Suppressor macrophage treated with lipopolysaccharide for 4 hours (primary cell): ENCODE data around the gene SUMF1.

ENCODE experiments used
- DNase-seq: peaks from one replicate; pipeline ENCODE4 v3.0.0-alpha.2; 2020

Gene SUMF1

GRCh38 chr3:4375911-4376310, 91.2 kb downstream of the SUMF1 start:
- DNase-seq: no peak

DNA sequence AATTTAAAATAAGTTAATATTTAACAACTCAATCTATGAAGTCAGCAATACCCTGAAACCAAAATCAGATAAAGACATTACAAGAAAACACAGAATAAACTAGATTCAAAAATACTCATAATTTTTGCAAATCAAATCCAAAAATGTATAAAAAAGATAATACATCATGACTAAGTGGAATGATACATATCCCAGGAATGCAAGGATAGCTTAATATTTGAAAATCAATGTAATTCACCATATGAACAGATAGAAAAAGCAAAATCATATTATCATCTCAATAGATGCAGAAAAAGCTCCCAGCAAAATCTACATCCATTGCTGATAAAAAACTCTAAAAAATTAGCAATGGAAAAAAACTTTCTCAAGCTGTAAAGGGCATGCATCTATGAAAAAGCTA, 93.4 kb downstream of the SUMF1 start:
- no peak for DNase-seq

DNA sequence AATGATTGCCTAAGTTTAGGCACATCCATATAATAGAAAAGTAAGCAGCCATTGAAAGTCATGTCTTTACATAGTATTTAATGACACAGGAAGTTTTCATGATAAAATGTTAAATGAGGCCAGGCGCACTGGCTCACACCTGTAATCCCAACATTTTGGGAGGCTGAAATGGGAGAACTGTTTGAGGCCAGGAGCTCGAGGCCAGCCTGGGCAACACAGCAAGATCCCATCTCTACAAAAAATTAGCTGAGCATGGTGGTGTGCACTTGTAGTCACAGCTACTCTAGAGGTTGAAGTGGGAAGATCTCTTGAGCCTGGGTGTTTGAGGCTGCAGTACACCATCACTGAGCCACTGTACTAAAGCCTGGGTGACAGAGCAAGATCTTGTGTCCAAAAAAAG, 104.5 kb downstream of the SUMF1 start:
- DNase-seq: no peak

GRCh38 chr3:4360817-4361216, 106.3 kb downstream of the SUMF1 start:
- DNase-seq: no peak

GRCh38 chr3:4359805-4360502, 107.1 kb downstream of the SUMF1 start:
- DNase-seq: no peak

- no peak for DNase-seq
These were observed 108.8 kb downstream of the SUMF1 start for GRCh38 chr3:4358273-4358672.

DNA sequence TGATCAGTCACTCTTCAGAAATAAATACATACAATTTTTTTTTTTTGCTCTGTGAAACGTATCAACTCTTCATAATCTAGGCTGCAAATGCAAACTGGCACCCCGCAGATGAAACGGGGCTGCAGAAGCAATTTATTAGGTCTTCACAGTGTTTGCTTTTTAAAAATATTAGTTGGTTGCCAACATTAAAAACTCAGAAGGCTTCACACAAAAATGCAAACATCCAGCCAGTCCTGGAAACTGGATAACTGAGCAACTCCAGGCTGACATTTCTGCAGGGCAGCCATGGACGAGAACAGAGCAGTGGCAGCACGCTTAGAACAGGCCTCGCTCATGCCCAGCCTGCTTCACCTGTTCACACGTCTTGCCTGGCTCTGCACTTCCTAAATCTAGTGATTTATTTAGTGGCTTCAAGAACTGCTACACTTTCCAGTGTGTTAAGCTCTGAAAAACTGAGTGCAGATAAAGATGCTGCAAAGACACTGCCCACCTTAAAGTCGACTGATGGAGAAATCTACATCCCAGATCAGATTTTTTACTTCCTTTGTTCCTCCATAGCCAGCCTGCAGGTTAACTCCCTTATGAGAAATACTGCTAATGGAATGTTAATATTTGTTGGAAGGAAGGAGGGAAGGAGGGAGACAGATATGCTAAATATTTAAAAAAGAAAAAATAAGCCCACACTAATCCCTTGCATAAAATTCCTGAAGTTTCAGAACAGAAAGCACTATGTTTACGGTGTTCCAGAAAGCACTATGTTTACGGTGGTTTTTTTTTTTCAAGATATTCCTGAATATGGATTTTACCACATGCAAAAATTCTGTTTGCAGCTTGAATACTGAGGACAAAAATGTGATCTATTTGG, 110.3 kb downstream of the SUMF1 start:
- DNase-seq: no peak

- DNase-seq: no peak
These were observed 110.9 kb downstream of the SUMF1 start for GRCh38 chr3:4356220-4356540.

GRCh38 chr3:4355401-4356219, 111.5 kb downstream of the SUMF1 start:
- DNase-seq: no peak

- DNase-seq: no peak
These were observed 115.2 kb downstream of the SUMF1 start for GRCh38 chr3:4351872-4352271.

DNA sequence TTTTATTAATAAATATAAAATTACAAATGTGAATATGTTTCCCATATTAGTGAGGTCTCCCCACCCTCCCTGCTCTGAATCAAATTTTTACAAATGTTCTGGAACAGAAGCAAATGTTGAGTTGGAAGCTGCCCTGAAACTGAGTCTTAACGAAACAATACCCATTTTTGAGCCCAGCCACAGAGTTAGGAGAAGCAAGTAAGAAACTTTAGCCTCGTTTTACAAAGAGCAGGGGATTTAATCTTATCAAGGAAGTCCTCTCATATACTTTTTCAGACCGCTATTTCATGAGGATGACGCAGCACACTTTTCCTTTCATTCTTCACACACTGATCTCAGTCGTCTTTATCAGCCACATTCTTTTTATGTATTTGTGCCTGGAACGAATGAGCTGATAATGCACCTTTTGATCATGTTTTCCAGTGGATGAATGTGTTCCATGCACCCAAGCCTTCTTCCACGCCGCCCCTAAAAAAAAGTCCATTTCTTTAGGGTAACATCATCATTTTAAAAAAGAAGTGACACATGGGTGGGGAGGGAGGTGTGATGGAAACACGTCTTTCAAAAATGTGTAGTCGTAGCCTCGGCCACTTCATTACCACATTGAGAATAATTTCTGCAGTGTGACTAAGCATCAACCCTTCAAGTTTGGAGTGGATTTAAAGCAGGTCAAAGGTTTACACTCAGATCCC, 115.8 kb downstream of the SUMF1 start:
- peak; percentile 70 for DNase-seq

DNA sequence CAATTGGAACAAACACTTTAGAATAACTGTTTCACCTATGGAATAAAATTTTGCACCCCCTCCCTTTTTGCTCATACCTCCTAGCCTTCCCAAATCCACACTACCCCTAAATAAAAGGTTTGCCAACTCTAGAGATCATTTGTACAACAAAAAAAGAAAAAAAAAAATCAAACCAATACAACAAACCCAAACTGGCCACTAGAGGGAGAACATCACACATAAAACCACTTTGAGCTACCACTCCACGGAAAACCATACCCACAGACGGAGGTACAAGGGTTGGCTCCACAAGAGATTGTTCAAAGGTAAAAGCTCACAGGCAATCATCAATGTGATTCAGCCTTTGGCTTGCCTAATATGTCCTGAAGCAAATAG, 116.3 kb downstream of the SUMF1 start:
- peak; percentile 83 for DNase-seq

DNA sequence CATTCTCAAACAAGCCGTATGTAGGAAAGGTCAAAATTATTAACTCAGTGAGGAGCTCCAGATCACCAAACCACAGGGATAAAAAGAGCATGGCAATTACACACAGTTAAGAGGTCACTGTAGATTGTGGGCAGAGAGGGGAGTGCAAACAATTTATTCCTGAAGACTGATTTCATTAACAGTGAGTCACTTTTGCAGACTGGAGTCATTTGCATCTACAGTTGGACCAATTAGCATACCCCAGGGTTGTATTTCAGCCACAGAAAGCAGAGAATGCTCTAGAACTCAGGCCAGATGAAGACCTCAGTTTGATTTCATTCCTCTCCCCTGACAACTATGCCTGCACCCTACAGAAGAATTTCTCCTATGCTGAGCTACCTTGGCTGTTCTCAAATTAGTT, 123.8 kb downstream of the SUMF1 start:
- DNase-seq: no peak

DNA sequence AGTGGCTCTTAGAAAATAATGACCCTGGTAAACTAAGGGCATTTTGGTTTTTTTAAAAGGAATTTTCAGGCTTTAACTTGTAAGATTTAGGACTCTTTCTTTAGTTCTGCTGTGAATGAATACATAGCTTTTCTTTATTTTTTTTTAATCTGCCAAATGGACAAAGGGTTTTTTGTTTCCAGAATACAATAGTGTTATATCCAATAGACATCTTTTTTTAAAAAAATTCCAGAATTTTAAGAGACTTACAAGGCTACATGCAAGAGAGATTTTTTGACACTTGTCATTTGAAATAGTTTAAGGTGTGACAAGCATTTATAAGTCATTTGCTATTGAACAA, 125.8 kb downstream of the SUMF1 start:
- DNase-seq: no peak

DNA sequence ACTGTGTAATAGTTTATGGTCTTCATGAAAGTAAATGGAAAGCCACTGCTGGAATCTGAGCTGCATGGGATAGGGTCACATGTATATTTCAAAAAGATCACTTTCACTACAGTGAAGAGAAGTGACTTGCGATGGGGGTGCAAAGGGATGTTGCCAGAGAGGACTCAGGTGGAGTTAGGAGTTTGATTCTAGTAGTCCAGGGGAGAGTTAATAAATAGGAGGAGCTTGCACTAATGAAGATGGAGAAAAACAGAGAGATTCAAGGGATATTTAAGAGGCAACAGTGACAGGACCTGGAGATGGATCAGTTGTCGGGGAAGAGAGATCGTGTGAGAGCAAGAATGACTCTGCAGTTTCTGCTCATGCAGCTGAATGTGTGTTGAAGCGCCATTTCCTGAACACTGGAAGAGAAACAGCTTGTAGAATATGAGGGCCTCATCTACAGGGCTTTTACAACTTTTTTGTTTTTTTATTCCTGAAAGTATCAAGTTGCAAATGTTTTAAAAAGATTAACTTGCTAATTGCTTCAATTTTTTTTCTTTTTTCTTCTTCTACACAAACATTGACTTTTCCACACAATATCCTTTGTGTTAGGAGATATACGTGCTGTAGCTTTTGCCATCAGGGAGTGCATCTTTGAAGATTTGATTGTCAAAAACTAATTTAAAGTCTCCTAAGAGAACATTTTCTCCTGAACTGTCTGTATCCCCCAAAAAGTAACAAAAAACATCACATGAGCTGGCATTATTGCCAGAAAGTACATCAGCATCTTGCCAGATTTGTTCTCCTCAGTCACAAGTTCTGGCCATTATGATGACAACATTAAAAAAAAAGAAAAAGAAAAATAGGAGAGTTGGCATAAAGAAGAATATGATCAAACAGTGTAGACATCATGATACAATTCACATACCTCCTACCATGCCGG, 126.4 kb downstream of the SUMF1 start:
- DNase-seq: peak; percentile 34

DNA sequence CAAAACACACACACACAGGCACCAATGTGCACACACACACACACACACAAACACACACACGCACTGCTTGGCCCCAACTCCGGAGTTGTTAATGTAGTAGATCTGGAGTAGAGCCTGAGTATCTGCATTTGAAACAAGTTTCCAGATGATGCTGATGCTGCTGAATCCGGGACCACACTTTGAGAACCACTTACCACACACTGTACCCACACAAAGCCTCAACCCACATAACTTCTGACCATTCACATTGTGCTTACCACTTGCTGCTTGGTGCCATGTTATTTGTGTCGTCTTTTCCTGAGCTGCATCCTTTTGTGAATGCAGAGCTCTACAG, 127.0 kb downstream of the SUMF1 start:
- DNase-seq: no peak

DNA sequence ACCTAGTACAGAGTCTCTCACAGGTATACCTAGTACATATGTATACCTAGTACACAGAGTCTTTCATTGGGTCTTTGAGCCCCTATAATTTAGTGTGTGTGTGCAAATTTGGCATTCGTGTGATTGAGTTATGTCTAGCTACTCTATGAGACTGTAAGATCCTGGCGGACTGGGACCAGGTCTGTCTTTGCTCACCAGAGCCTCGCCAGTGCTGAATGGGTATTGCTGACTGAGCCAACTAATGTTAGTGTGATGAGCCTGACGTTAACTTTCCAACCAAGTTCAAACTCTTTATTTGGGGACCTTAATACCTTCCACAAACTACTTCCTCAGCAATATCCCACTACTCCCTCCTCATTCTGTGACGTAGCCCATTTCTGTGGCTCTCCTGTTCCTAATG, 128.3 kb downstream of the SUMF1 start:
- no peak for DNase-seq

DNA sequence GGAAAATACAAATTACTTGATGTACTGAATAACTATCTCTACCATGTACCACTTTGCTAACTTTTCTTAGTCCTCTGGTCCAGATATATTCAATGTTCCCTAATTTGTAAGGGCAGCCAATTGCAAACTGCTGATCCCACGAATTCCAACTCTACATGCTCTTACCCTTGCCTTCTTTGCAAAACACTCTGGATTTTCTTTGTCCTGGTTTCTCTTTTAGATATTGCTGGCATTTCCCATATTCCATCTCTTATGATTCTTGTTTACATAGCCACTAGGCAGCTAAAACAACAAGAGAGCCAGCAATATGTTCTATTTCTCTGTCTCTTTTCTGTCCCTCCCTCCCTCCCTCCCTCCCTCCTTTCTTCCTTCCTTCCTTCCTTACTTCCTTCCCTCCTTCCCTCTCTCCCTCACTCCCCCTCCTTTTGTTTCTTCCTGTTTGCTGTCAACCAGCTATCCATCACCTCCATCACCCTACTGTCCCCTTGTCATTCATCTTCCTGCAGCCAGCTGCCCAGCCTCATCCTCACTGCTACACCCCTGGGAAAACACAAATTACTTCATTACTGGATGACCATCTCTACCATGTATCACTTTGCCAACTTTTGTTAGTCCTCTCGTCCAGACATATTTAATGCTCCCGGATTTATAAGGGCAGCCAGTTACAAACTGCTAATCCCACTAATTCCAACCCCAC, 130.1 kb downstream of the SUMF1 start:
- no peak for DNase-seq

DNA sequence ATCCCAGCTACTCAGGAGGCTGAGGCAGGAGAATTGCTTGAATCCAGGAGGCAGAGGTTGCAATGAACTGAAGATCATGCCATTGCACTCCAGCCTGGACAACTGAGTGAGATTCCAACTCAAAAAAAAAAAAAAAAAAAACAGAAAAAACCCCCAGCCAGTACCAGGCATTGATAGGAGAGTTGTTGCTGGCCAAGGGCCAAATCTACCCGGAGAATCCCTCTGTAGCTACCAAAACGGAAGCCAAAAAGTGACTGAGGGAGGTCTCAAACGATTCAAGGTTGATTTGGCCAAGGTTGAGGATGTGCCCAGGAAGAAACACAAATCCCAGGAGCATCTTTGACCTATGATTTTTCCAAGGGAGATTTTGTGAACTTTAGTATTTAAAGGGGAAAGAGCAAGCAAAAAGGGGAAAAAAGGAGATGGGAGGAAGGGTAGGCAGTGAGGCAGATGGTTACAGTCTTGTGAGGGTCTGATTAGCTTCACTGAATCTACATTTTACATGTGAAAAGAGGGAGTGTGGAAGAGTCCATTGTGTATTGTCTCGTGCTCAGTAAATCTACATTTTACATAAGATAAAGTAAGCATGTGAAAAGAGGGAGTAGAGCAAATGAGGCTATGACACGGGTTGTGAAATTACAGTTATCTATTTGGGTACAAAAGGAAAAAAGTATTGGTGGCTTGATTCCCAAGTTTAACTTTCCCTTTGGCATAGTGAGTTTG, 131.1 kb downstream of the SUMF1 start:
- no peak for DNase-seq

- DNase-seq: no peak
These were observed 132.5 kb downstream of the SUMF1 start for GRCh38 chr3:4334548-4334947.

DNA sequence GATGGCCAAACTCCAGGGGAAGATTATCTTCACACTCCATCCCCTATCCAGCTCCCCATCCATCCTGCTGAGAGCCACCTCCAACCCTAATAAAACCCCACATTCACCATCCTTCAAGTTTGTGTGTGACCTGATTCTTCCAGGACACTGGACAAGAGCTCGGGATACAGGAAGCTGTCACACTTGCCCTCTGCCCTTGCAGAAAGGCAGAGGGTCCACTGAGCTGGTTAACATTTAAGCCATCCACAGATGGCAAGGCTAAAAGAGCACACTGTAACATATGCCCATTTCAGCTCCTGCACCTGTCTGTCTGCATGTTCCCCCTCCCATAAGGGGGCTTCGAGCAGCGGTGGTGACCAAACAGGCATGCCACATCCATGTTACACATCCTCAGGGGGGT, 134.1 kb downstream of the SUMF1 start:
- DNase-seq: no peak
